Measurements from ENCODE around the gene TTN. TPM values are rescaled to one million over a fixed set of nuclear protein-coding genes. Genes with fewer than 3 reads are reported as not detected.

The TTN gene
- total and polyA plus RNA-seq, 2 experiments from 2014 or later: 12.5 to 15.7 TPM

GRCh38 chr2:178674122-178674521, 133.1 kb downstream of the TTN start:
- ATAC-seq (no peak), DNase-seq (ENCODE audit: low spot score) (peak; percentile 44)
- Histone ChIP-seq H3K4me2 (no peak overlapping the region), H3K27ac (ENCODE audit: low read depth) (no peak overlapping the region), H3K36me3 (ENCODE audit: insufficient read depth) (no peaks in the 10 kb centered on the region), H3K4me1 (ENCODE audit: insufficient read depth) (no peaks in the 10 kb centered on the region), H4K20me1 (replicated peaks; ENCODE audit: insufficient read depth) (no peaks in the 10 kb centered on the region), H3K27me3 (ENCODE audit: insufficient read depth) (no peaks in the 10 kb centered on the region), H3K79me2 (replicated peaks; ENCODE audit: insufficient read depth) (no peaks in the 10 kb centered on the region), H3K9me2 (ENCODE audit: insufficient read depth) (no peaks in the 10 kb centered on the region), H3F3A (replicated peaks; ENCODE audit: low read depth) (no peaks in the 10 kb centered on the region), H3K4me3 (no peak overlapping the region), H2AFZ (no peak overlapping the region)
- Mint-ChIP-seq H3K36me3 (ENCODE audit: low read depth) (no peaks in the 10 kb centered on the region), H3K4me1 (no peaks in the 10 kb centered on the region), H3K27me3 (ENCODE audit: insufficient read depth, low read depth, poor library complexity) (no peaks in the 10 kb centered on the region), H3K27ac (no peak overlapping the region), H3K4me3 (no peak overlapping the region), H3K9me3 (no peaks in the 10 kb centered on the region)
- TF ChIP-seq JUNB (IDR thresholded peaks at IDR 0.05; ENCODE audit: unreplicated experiment) (no peak), CTCF (conservative IDR thresholded peaks at IDR 0.05; ENCODE audit: low read depth in 2 of 2) (peak; percentile 47 to 55), EZH2phosphoT487 (IDR thresholded peaks at IDR 0.05; ENCODE audit: unreplicated experiment) (no peak), ZNF331 (CRISPR knock-in tag; IDR thresholded peaks at IDR 0.05; ENCODE audit: low read depth) (no peak)

- H3K27ac ChIP-seq (ENCODE audit: low read depth): no peak overlapping the region
- no peaks in the 10 kb centered on the region for H3K4me1 Mint-ChIP-seq
- no peak overlapping the region for H2AFZ ChIP-seq
- no peak overlapping the region for H3K4me3 Mint-ChIP-seq
- no peak overlapping the region for H3K4me3 ChIP-seq
- no peaks in the 10 kb centered on the region for H3K4me1 ChIP-seq (ENCODE audit: insufficient read depth)
- no peaks in the 10 kb centered on the region for H3K36me3 Mint-ChIP-seq (ENCODE audit: low read depth)
- no peaks in the 10 kb centered on the region for H3K36me3 ChIP-seq (ENCODE audit: insufficient read depth)
- H3K27ac Mint-ChIP-seq: no peak overlapping the region
- no peaks in the 10 kb centered on the region for H3F3A ChIP-seq (replicated peaks; ENCODE audit: low read depth)
- no peaks in the 10 kb centered on the region for H3K9me3 Mint-ChIP-seq
- no peaks in the 10 kb centered on the region for H3K9me2 ChIP-seq (ENCODE audit: insufficient read depth)
- no peak overlapping the region for H3K4me2 ChIP-seq
- ATAC-seq (no peak), DNase-seq (ENCODE audit: low spot score) (no peak)
- no peaks in the 10 kb centered on the region for H3K27me3 ChIP-seq (ENCODE audit: insufficient read depth)
- peaks cover 2% of the 10 kb centered on the region for H3K27me3 Mint-ChIP-seq (ENCODE audit: insufficient read depth, low read depth, poor library complexity)
- H3K79me2 ChIP-seq (replicated peaks; ENCODE audit: insufficient read depth): no peaks in the 10 kb centered on the region
- no peaks in the 10 kb centered on the region for H4K20me1 ChIP-seq (replicated peaks; ENCODE audit: insufficient read depth)
- TF ChIP-seq ETS1 (IDR thresholded peaks at IDR 0.05): no peak
- no peak for TF ChIP-seq CREB1 (CRISPR knock-in tag; IDR thresholded peaks at IDR 0.05; ENCODE audit: low read depth)
- TF ChIP-seq STAT1 (IDR thresholded peaks at IDR 0.05; ENCODE audit: unreplicated experiment): no peak
- no peak for TF ChIP-seq JUNB (IDR thresholded peaks at IDR 0.05; ENCODE audit: unreplicated experiment)
- no peak for TF ChIP-seq POLR2AphosphoS5 (IDR thresholded peaks at IDR 0.05; ENCODE audit: low read depth)
- TF ChIP-seq EZH2phosphoT487 (IDR thresholded peaks at IDR 0.05; ENCODE audit: unreplicated experiment): no peak
- TF ChIP-seq ZNF114 (CRISPR knock-in tag; IDR thresholded peaks at IDR 0.05): no peak
- TF ChIP-seq ZNF462 (CRISPR knock-in tag; IDR thresholded peaks at IDR 0.05): no peak
- TF ChIP-seq EZH2 (IDR thresholded peaks at IDR 0.05; ENCODE audit: low read depth, unreplicated experiment): no peak
- no peak for TF ChIP-seq NANOG (IDR thresholded peaks at IDR 0.05; ENCODE audit: borderline replicate concordance)
These were observed 140.8 kb downstream of the TTN start for GRCh38 chr2:178666458-178666857.
